Fibroblast of the aortic adventitia (primary cell): ENCODE results near the gene TPM3. TPM values are rescaled to one million over a fixed set of nuclear protein-coding genes. Genes with fewer than 3 reads are reported as not detected.
A peak's percentile ranks its signal among the peaks of the same experiment; 100 is the strongest.
"Not testable (repeated sequence)": the region's sequence is repeated elsewhere in the genome, so short reads cannot be mapped to it uniquely, and the experiment has no call there.

Experiments used
- DNase-seq: peaks from one replicate; pipeline ENCODE4 v3.0.0-alpha.2; 2010; ENCODE audit warnings: low read depth
- H3K4me3 ChIP-seq: 2 replicates; pipeline ENCODE4 v1.5.1; 2011; ENCODE audit warnings: low read depth, mild to moderate bottlenecking, control low read depth, low read length, moderate library complexity
- CTCF ChIP-seq: IDR thresholded peaks from 2 replicates; pipeline ENCODE4 v1.5.1; 2011; ENCODE audit warnings: mild to moderate bottlenecking, low read length, control low read depth, inconsistent platforms; ENCODE audit not compliant: insufficient read depth
- total RNA-seq: library from RNA; depleted of rRNA; stranded (reverse); fragments of >200 nt; gene quantifications from 2 replicates; pipeline ENCODE4 v1.2.3, GENCODE V29; 2012; ENCODE audit warnings: low replicate concordance

Gene TPM3
- total RNA-seq, 1 donor = 649 TPM

- no peak for DNase-seq
- no peak overlapping the region for H3K4me3 ChIP-seq
- TF ChIP-seq CTCF = peak; percentile 37
Observed at GRCh38 chr1:154145986-154146385, 45.9 kb downstream of the TPM3 start.

GRCh38 chr1:154142358-154142757 is 49.5 kb downstream of the TPM3 start:
- H3K4me3 ChIP-seq = no peak overlapping the region
- TF ChIP-seq CTCF = no peak
- DNase-seq = no peak

GRCh38 chr1:154141240-154141639 is 50.7 kb downstream of the TPM3 start:
- DNase-seq = peak; percentile 45
- TF ChIP-seq CTCF = no peak
- no peak overlapping the region for H3K4me3 ChIP-seq

GRCh38 chr1:154137888-154138287 is 54.0 kb downstream of the TPM3 start:
- TF ChIP-seq CTCF = no peak
- DNase-seq = no peak
- H3K4me3 ChIP-seq = no peak overlapping the region

- TF ChIP-seq CTCF = no peak
- H3K4me3 ChIP-seq = no peak overlapping the region
- no peak for DNase-seq
Observed at GRCh38 chr1:154133256-154133655, 58.6 kb downstream of the TPM3 start.

- no peak for TF ChIP-seq CTCF
- H3K4me3 ChIP-seq = no peak overlapping the region
- no peak for DNase-seq
Observed at GRCh38 chr1:154129391-154129970, 62.4 kb downstream of the TPM3 start.

GRCh38 chr1:154123205-154123604 is 68.7 kb downstream of the TPM3 start:
- DNase-seq, H3K4me3 ChIP-seq: not testable (repeated sequence)

GRCh38 chr1:154117642-154118041 is 74.3 kb downstream of the TPM3 start:
- no peak for DNase-seq
- TF ChIP-seq CTCF = no peak
- H3K4me3 ChIP-seq = no peak overlapping the region
